Adrenal gland (tissue), 12 donors: ENCODE results near the gene CEP192. TPM values are rescaled to one million over a fixed set of nuclear protein-coding genes. Genes with fewer than 3 reads are reported as not detected.
A peak's percentile ranks its signal among the peaks of the same experiment; 100 is the strongest.

Experiments
- DNase-seq, 7 donors: peaks; one replicate each; pipeline ENCODE4 v3.0.0-alpha.2; 2019 to 2020
- H3K27ac ChIP-seq, 5 donors: fragments of 200-600 bp; sonication (generic) in 4 of 5; 1 replicate in 3 of 5; 2 replicates in 2 of 5; pipeline versions ENCODE4 v1.5.1 to v1.8.0; 2016 to 2020; ENCODE audit warnings: mild to moderate bottlenecking in 1 of 5
- H3K27me3 ChIP-seq: fragments of 200-600 bp; 2 replicates; pipeline ENCODE4 v1.8.0; 2021
- H3K36me3 ChIP-seq, 2 donors: fragments of 200-600 bp; replicated peaks in 1 of 2; 1 replicate in 1 of 2; 2 replicates in 1 of 2; pipeline versions ENCODE4 v1.5.1 to v1.8.0; 2018 to 2022
- H3K4me1 ChIP-seq, 2 donors: fragments of 200-600 bp; replicated peaks in 1 of 2; 1 replicate in 1 of 2; 2 replicates in 1 of 2; pipeline versions ENCODE4 v1.5.1 to v1.8.0; 2018 to 2021
- H3K4me3 ChIP-seq, 4 donors: fragments of 200-600 bp; sonication (generic) in 3 of 4; one replicate each; pipeline ENCODE4 v1.5.1; 2016 to 2018
- H3K9me3 ChIP-seq, 3 donors: fragments of 200-600 bp; sonication (generic) in 1 of 3; replicated peaks in 1 of 3; 1 replicate in 2 of 3; 2 replicates in 1 of 3; pipeline versions ENCODE4 v1.5.1 to v1.8.0; 2016 to 2021
- CTCF ChIP-seq, 6 experiments: fragments of 450-650 bp in 4 of 6; fragments of 200-600 bp in 2 of 6; sonication (generic) in 1 of 6; IDR thresholded peaks; 1 replicate in 5 of 6; 2 replicates in 1 of 6; pipeline versions ENCODE4 v1.5.1 to v1.8.0; 2016 to 2021; ENCODE audit warnings: antibody characterized with exemption in 6 of 6, mild to moderate bottlenecking in 2 of 6, moderate library complexity in 1 of 6
- POLR2A ChIP-seq, 2 donors: fragments of 450-650 bp; IDR thresholded peaks; one replicate each; pipeline ENCODE4 v1.6.1; 2017; ENCODE audit warnings: antibody characterized with exemption in 2 of 2, mild to moderate bottlenecking in 2 of 2, moderate library complexity in 1 of 2
- WGBS, 4 donors: extraction: QIAGEN DNeasy Blood & Tissue Kit in 2 of 4; methylation state at CpG; one replicate each; pipeline versions ENCODE4 v1.1.5 to v1.1.7; 2013 to 2017; 5-methylcytosine and 5-hydroxymethylcytosine counted together
- intact Hi-C, 2 donors: fragments of 100-400 bp; cut with DNase I; formaldehyde crosslinking; loops; one replicate each; pipeline versions ENCODE4 v1.14.1 to v1.15.0; 2022 to 2023
- polyA plus RNA-seq, 3 donors: library from polyadenylated mRNA; stranded (reverse); fragments of 200-250 nt in 2 of 3; fragments of 350-450 nt in 1 of 3; fragmentation: Illumina TruSeq in 1 of 3; extraction: RNeasy Lipid Tissue Mini Kit (QIAGEN cat#74804) in 1 of 3; gene quantifications; one replicate each; pipeline ENCODE4 v1.2.3, GENCODE V29; 2013 to 2014
- total RNA-seq, 9 donors: library from RNA; depleted of rRNA in 4 of 9; stranded (reverse); fragments of >200 nt in 4 of 9; fragments of 120-200 nt in 1 of 9; fragmentation: NEBNext Ultra II Directional in 1 of 9; extraction: Animal tissue kit (Norgen Biotek cat#: 25700) in 1 of 9; gene quantifications; one replicate each; pipeline versions ENCODE4 v1.1.0 to v1.2.4, GENCODE V29; 2013 to 2023
- donor health status: healthy with polysubstance abuse.
- donor health status: Bipolar disorder and iron deficiency.
- donor health status: DM: yes; HTN: yes; CAD: no.
- donor health status: DM: no; HTN: no; CAD: no.
- donor health status: DM: no; HTN: no; CAD: no.
- donor health status: DM: yes; HTN: yes; CAD: no.

CEP192 gene
- total and polyA plus RNA-seq, 12 donors = 7.5 to 36.8 (median 16.3) TPM

DNA sequence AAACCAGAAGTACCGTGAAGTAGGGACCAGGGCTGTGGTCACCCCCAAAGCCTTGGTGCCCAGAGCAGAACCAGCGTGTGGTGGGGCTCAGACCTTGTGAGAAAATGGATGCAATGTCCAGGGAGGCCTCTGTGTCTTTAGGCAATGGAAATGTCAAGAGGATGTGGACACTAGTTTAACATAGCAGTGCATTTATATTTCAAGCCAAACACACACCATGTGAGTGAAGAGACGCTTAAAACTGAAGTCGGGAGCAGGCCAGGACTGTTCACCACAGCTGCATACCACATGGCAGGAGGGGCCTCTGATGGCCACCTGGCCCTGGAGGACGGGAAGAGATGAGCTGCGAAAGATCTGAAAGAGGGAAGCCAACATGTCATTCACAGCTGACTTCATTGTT, 140.1 kb downstream of the CEP192 start:
- Histone ChIP-seq H3K36me3 (no peaks in the 10 kb centered on the region), H3K4me3 (no peak overlapping the region), H3K4me1 (no peaks in the 10 kb centered on the region), H3K27me3 (no peaks in the 10 kb centered on the region), H3K27ac (no peak overlapping the region), H3K9me3 (no peaks in the 10 kb centered on the region)
- intact Hi-C loops = no loop called here
- 85 to 96% (median 93%) methylated on average over 6 of the region's 6 CpGs for WGBS, 4 donors
- DNase-seq = no peak
- TF ChIP-seq CTCF (IDR thresholded peaks at IDR 0.05) = no peak

DNA sequence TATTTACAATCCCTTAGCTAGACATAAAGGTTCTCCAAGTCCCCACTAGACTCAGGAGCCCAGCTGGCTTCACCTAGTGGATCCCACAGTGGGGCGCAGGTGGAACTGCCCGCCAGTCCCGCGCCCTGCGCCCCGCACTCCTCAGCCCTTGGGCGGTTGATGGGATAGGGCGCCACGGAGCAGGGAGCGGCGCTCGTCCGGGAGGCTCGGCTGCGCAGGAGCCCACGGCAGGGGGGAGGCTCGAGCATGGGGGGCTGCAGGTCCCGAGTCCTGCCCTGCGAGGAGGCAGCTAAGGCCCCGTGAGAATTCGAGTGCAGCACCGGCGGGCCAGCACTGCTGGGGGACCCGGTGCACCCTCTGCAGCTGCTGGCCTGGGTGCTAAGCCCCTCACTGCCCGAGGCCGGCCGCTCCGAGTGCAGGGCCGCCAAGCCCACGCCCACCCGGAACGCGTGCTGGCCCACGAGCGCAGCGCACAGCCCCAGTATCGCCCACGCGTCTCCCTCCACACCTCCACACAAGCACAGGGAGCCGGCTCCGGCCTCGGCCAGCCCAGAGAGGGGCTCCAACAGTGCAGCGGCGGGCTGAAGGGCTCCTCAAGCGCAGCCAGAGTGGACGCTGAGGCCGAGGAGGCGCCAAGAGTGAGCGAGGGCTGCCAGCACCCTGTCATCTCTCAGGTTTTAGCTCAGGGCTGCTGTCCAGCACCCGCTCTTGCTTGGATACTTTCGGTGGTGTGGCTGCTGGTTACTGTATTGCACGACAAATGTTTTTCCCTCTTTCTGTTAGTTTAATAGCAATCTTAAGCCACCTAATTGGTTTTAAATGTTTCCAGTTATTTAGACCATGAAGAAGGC, 143.6 kb downstream of the CEP192 start:
- Histone ChIP-seq H3K27ac (no peak overlapping the region), H3K9me3 (no peaks in the 10 kb centered on the region), H3K4me1 (no peaks in the 10 kb centered on the region), H3K36me3 (no peaks in the 10 kb centered on the region), H3K27me3 (no peaks in the 10 kb centered on the region), H3K4me3 (no peak overlapping the region)
- no peak for TF ChIP-seq POLR2A (IDR thresholded peaks at IDR 0.05)
- 94 to 97% (median 95%) methylated on average over 11 to 52 of the region's 52 CpGs for WGBS, 4 donors
- intact Hi-C loops = no loop called here
- DNase-seq = no peak

GRCh38 chr18:13136056-13136903, 145.1 kb downstream of the CEP192 start:
- H3K4me3 ChIP-seq = peak overlapping the region in 2 of 4 donors; percentile 11 to 62
- intact Hi-C loops = no loop called here
- H3K27ac ChIP-seq = peak overlapping the region in 2 of 5 donors; percentile 55 to 66
- no peaks in the 10 kb centered on the region for H3K9me3 ChIP-seq
- H3K4me1 ChIP-seq = no peaks in the 10 kb centered on the region
- peak in 1 of 7 donors; percentile 20 for DNase-seq
- no peaks in the 10 kb centered on the region for H3K36me3 ChIP-seq
- H3K27me3 ChIP-seq = no peaks in the 10 kb centered on the region
- 17 to 37% (median 26%) methylated on average over 18 to 51 of the region's 51 CpGs for WGBS, 4 donors
- no peak for TF ChIP-seq POLR2A (IDR thresholded peaks at IDR 0.05)
- no peak for TF ChIP-seq CTCF (IDR thresholded peaks at IDR 0.05)

DNA sequence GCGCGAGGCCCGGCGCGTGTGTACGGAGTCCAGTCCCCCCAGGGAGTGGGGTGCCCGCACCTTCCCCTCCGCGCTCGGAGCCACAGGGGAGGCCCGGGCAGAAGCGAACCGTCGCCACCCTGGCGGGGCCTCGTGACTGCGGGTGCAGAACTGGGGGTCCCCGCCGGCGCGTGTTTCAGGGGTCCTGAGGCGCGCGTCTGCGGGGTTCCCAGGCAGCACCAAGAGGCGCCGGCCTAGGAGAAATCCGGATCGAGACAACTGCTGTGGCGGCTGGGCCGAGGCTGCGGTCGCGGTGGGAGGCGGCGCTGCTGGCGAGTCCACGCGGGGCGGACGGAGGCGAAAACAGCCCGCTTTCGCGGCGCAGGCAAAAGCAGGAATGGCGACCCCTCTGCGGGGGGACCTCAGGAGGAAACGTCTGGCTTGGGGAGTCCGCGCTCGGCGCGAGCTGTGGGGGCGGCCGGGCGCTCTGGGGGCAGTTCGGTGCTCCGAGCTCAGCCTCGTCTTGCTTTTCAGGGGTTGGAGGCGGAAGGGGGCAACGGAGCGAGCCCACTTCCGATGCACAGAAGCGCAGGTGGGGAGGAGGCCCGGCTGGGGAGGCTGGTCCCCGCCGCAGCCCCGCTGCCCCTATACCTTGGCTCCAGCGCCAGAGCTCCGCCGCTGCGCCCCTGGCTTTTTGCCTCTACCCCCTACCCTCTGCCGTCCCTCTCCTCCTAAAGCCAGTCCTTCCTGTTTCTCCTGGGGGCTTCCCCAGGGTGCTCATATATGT, 145.9 kb downstream of the CEP192 start:
- Histone ChIP-seq H3K4me1 (no peaks in the 10 kb centered on the region), H3K27ac (peak overlapping the region in 4 of 5 donors; percentile 3 to 66 (median 47)), H3K27me3 (no peaks in the 10 kb centered on the region), H3K36me3 (no peaks in the 10 kb centered on the region), H3K4me3 (peak overlapping the region in 3 of 4 donors; percentile 10 to 62 (median 11)), H3K9me3 (no peaks in the 10 kb centered on the region)
- DNase-seq = peak in 3 of 7 donors; percentile 25 to 34 (median 26)
- WGBS, 4 donors = 1 to 3% (median 3%) methylated on average over 32 to 74 of the region's 74 CpGs; no CpG with 5 or more reads in 1 of the 4 donors
- intact Hi-C loops = no loop called here
- TF ChIP-seq POLR2A (IDR thresholded peaks at IDR 0.05) = no peak
- no peak for TF ChIP-seq CTCF (IDR thresholded peaks at IDR 0.05)
